ENCODE measurements around the gene MAGI1.

Gene MAGI1

GRCh38 chr3:65361448-65361847 lies 677.3 kb downstream of the MAGI1 start:
- DNase-seq (ENCODE audit: low read depth) = no peak

GRCh38 chr3:65356331-65357248 lies 682.1 kb downstream of the MAGI1 start:
- peak; percentile 17 for DNase-seq (ENCODE audit: low read depth)

GRCh38 chr3:65354880-65355279 lies 683.8 kb downstream of the MAGI1 start:
- no peak for DNase-seq (ENCODE audit: low read depth)

GRCh38 chr3:65352951-65353350 lies 685.8 kb downstream of the MAGI1 start:
- DNase-seq (ENCODE audit: low read depth) = no peak

- DNase-seq (ENCODE audit: low read depth) = no peak
Measured at GRCh38 chr3:65351753-65352152, 687.0 kb downstream of the MAGI1 start.

- DNase-seq (ENCODE audit: low read depth) = no peak
Measured at GRCh38 chr3:65350801-65351476, 687.8 kb downstream of the MAGI1 start.

- DNase-seq (ENCODE audit: low read depth) = peak; percentile 21
Measured at GRCh38 chr3:65348398-65348995, 690.2 kb downstream of the MAGI1 start.

GRCh38 chr3:65347166-65347565 lies 691.6 kb downstream of the MAGI1 start:
- DNase-seq (ENCODE audit: low read depth) = no peak

GRCh38 chr3:65344846-65345245 lies 693.9 kb downstream of the MAGI1 start:
- no peak for DNase-seq (ENCODE audit: low read depth)

- DNase-seq (ENCODE audit: low read depth) = no peak
Measured at GRCh38 chr3:65344444-65344843, 694.3 kb downstream of the MAGI1 start.

- DNase-seq (ENCODE audit: low read depth) = no peak
Measured at GRCh38 chr3:65343736-65344135, 695.0 kb downstream of the MAGI1 start.

GRCh38 chr3:65343026-65343425 lies 695.7 kb downstream of the MAGI1 start:
- DNase-seq (ENCODE audit: low read depth) = no peak

- peak; percentile 57 for DNase-seq (ENCODE audit: low read depth)
Measured at GRCh38 chr3:65342084-65342683, 696.5 kb downstream of the MAGI1 start.

GRCh38 chr3:65339192-65339740 lies 699.5 kb downstream of the MAGI1 start:
- no peak for DNase-seq (ENCODE audit: low read depth)

- no peak for DNase-seq (ENCODE audit: low read depth)
Measured at GRCh38 chr3:65338571-65338970, 700.1 kb downstream of the MAGI1 start.

- no peak for DNase-seq (ENCODE audit: low read depth)
Measured at GRCh38 chr3:65335587-65335986, 703.1 kb downstream of the MAGI1 start.

GRCh38 chr3:65334045-65334665 lies 704.6 kb downstream of the MAGI1 start:
- DNase-seq (ENCODE audit: low read depth) = peak; percentile 6

GRCh38 chr3:65331730-65332129 lies 707.0 kb downstream of the MAGI1 start:
- DNase-seq (ENCODE audit: low read depth) = no peak

- DNase-seq (ENCODE audit: low read depth) = no peak
Measured at GRCh38 chr3:65330072-65330471, 708.6 kb downstream of the MAGI1 start.

GRCh38 chr3:65328148-65328547 lies 710.6 kb downstream of the MAGI1 start:
- no peak for DNase-seq (ENCODE audit: low read depth)

- DNase-seq (ENCODE audit: low read depth) = no peak
Measured at GRCh38 chr3:65326574-65326973, 712.1 kb downstream of the MAGI1 start.

- no peak for DNase-seq (ENCODE audit: low read depth)
Measured at GRCh38 chr3:65322910-65323309, 715.8 kb downstream of the MAGI1 start.

All from ELR (cell line).